ENCODE measurements around the gene SMG6. TPM values are rescaled to one million over a fixed set of nuclear protein-coding genes. Genes with fewer than 3 reads are reported as not detected.

The SMG6 gene
- total RNA-seq, 2 donors from 2014 or later: 12.5 to 22.1 TPM

GRCh38 chr17:2033153-2033552, 270.4 kb downstream of the SMG6 start:
- H3K27ac ChIP-seq: no peak overlapping the region
- intact Hi-C loops (cut with DNase I): no loop called here
- WGBS, 2 donors: 83 to 85% methylated on average over 3 to 7 of the region's 7 CpGs

GRCh38 chr17:2030779-2031163, 272.8 kb downstream of the SMG6 start:
- H3K4me3 ChIP-seq: peak overlapping the region; percentile 66 to 100
- peaks cover 32% of the 10 kb centered on the region for H3K4me1 ChIP-seq
- peaks cover 0 to under 1% of the 10 kb centered on the region in 2 donors for H3K36me3 ChIP-seq (replicated peaks in 1 of 2; ENCODE audit: insufficient read depth in 1 of 2, low read depth in 2 of 2)
- TF ChIP-seq CTCF (IDR thresholded peaks at IDR 0.05) (peak in 3 of 7 experiments; percentile 39 to 44 (median 41)), POLR2A (IDR thresholded peaks at IDR 0.05) (no peak)
- WGBS, 2 donors: 14 to 20% methylated on average over 8 to 10 of the region's 10 CpGs
- no peaks in the 10 kb centered on the region for H3K9me3 ChIP-seq
- ATAC-seq (no peak), DNase-seq (peak in 1 of 4 donors; percentile 45)
- intact Hi-C loops (cut with DNase I): no loop called here
- H3K27me3 ChIP-seq: no peaks in the 10 kb centered on the region
- peak overlapping the region in 1 of 4 donors; percentile 6 for H3K27ac ChIP-seq

More at GRCh38 chr17:2033153-2033552, 270.4 kb downstream of the SMG6 start:
- no peak overlapping the region for H3K4me3 ChIP-seq
- DNase-seq: no peak
- TF ChIP-seq POLR2A (IDR thresholded peaks at IDR 0.05) (no peak), CTCF (IDR thresholded peaks at IDR 0.05) (no peak)
- peaks cover 0 to 13% of the 10 kb centered on the region in 2 donors for H3K36me3 ChIP-seq (replicated peaks in 1 of 2; ENCODE audit: insufficient read depth in 1 of 2, low read depth in 2 of 2)
- no peaks in the 10 kb centered on the region for H3K27me3 ChIP-seq
- H3K9me3 ChIP-seq: no peaks in the 10 kb centered on the region
- no peak for ATAC-seq
- peaks cover 25% of the 10 kb centered on the region for H3K4me1 ChIP-seq

GRCh38 chr17:2029911-2030778, 273.4 kb downstream of the SMG6 start, which contains the start of gene DPH1:
DPH1 (plus strand) TSS chr17:2030153; CDS start chr17:2030170, 17 bp downstream.
- TF ChIP-seq CTCF (IDR thresholded peaks at IDR 0.05) (peak in 2 of 7 experiments; percentile 7 to 29), POLR2A (IDR thresholded peaks at IDR 0.05) (peak; percentile 27 to 76 (median 72))

GRCh38 chr17:2028737-2029136, 274.8 kb downstream of the SMG6 start:
- DNase-seq (no peak), ATAC-seq (no peak)
- H3K4me3 ChIP-seq: no peak overlapping the region
- intact Hi-C loops (cut with DNase I): loop anchor here (5.0 kb wide), 1 partner anchor 121 kb away; no protein-coding TSS in a partner anchor
- H3K4me1 ChIP-seq: peaks cover 52% of the 10 kb centered on the region
- H3K36me3 ChIP-seq (replicated peaks in 1 of 2; ENCODE audit: insufficient read depth in 1 of 2, low read depth in 2 of 2): no peaks in the 10 kb centered on the region
- H3K9me3 ChIP-seq: no peaks in the 10 kb centered on the region
- 51 to 100% methylated on average over 1 to 6 of the region's 6 CpGs for WGBS, 2 donors
- H3K27me3 ChIP-seq: no peaks in the 10 kb centered on the region
- TF ChIP-seq POLR2A (IDR thresholded peaks at IDR 0.05): no peak
- TF ChIP-seq CTCF (IDR thresholded peaks at IDR 0.05): no peak
- H3K27ac ChIP-seq: no peak overlapping the region

More at GRCh38 chr17:2029911-2030778, 273.4 kb downstream of the SMG6 start, which contains the start of gene DPH1:
- ATAC-seq (peak; percentile 84), DNase-seq (peak; percentile 89 to 92 (median 91))
- H3K4me1 ChIP-seq: peaks cover 38% of the 10 kb centered on the region
- H3K36me3 ChIP-seq (replicated peaks in 1 of 2; ENCODE audit: insufficient read depth in 1 of 2, low read depth in 2 of 2): no peaks in the 10 kb centered on the region
- WGBS, 2 donors: 1 to 7% methylated on average over 11 to 59 of the region's 59 CpGs
- peak within 1 kb of the TSS; percentile 66 to 100 for H3K4me3 ChIP-seq
- H3K27ac ChIP-seq: peak within 1 kb of the TSS; percentile 6 to 75 (median 35)
- intact Hi-C loops (cut with DNase I): loop anchor here (5.0 kb wide), 1 partner anchor 123 kb away; no protein-coding TSS in a partner anchor
- no peaks in the 10 kb centered on the region for H3K27me3 ChIP-seq
- no peaks in the 10 kb centered on the region for H3K9me3 ChIP-seq
